GM21576 (cell line): ENCODE measurements around the gene SP4.

ENCODE experiments used
- ATAC-seq: cut with Tn5 transposase; IDR thresholded peaks from one replicate; pipeline ENCODE4 v1.9.1; 2021; ENCODE audit warnings: mild to moderate bottlenecking, moderate library complexity; ENCODE audit not compliant: unreplicated experiment

Gene SP4

DNA sequence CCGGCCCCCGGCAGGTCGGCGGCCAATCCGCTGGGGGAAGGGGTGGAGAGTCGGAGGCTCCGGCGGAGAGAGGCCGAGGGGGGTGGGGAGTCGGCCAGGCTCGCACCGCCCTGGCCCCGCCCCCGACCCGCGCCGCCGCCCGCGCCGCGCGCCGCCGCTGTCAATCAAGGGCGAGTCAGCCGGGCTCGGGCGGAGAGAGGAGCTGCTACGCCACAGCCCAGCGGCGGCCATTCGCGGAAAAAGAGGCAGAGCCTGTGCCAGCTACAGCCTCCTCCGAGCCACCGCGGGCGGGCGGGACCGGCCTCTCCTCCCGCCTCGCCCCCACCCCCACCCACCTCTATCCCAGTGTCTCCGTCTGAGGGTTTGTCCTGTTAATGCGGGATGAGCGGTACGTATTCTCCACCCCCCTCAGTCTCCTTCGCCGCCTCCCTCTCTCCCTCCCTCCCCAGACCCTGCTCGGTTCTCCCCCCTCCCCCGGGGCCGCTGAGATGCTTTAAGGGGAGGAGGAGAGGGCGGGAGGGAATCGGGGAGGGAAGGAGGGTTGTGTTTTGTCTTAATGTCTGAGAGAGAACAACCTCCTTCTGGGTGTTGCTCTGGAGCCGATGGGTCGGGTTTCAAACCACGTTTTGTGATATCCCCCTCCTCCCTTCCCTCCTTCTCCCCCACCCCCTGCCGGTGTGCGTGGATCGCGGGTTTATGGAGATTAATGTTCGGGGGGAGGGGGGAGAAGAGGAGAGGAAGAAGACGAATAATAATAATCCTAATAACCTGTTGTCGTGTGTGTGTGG, at the start of gene SP4:
Gene SP4, plus strand, starts transcription at position 213 of the 788 bp plus-strand sequence. Its CDS starts 169 bp downstream, at position 382.
- peak; percentile 70 for ATAC-seq

DNA sequence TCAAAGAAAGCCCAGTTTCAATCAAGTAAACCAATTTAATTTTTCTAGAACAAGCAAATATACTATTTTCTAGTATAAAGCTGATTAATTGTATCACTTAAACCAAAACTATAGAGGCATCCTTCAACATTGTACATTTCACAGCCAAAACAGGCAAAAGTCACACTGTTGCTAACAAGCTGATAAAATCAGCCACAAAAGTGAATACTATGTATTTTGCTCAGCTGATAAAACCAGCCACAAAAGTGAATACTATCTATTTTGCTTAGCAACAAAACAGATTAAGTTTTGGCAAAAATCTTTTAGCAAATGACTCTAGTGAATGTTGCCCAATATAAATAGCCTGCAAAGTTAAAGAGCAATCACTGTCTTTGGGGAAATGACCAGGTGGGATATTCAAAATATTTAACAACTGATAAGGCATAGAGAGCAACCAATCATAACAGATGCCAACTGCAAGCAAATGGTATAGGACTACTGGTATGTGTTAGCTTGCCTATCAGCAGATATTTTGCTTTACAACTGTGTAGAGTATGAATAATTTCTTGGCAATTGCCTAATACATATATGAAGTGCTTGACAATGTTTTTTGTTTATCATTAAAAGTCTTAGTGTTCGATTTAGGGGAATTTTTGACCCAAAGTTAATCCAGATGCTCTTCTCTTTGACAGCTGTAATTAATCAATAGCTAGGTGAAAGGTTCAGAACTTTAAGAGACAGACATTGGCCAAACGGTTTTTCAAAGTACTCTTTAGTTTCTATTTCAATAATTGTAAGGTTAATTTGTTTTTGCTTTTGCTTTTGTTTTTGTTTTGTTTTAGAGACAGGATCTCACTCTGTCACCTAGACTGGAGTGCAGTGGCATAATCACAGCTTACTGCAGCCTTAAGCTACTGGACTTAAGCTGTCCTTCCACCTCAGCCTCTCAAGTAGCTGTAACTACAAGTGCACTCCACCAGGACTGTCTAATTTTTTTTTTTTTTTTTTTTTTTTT, 44.4 kb upstream of the SP4 start:
- peak; percentile 84 for ATAC-seq

DNA sequence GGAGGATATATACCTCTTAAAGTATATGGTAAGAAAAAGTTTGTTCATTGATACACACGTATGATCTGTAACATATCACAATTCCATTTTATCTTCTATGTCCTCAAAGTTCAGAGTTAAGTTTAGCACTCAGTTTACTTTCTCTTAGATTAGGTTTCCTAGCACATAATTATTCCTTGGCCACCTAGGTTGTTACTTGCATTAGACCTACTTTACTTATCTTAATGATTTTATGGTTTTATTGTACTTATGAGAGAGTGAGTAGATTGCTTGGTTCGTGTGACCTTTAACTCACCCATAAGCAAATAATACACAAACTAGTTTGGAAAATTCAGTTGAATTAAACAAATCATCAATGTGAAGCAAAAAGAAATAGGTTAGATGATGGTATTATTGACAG, 33.9 kb upstream of the SP4 start:
- ATAC-seq = no peak

DNA sequence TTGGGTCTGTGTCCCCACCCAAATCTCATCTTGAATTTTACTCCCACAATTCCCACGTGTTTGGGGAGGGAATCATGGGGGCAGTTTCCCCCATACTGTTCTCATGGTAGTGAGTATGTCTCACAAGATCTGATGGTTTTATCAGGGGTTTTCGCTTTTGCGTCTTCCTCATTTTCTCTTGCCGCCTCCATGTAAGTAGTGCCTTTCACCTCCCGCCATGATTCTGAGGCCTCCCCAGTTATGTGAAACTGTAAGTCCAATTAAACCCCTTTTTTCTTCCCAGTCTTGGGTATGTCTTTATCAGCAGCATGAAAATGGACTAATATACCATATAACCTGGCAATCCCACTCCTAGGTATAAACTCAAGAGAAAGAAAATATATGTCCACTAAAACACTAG, 25.9 kb upstream of the SP4 start:
- no peak for ATAC-seq

DNA sequence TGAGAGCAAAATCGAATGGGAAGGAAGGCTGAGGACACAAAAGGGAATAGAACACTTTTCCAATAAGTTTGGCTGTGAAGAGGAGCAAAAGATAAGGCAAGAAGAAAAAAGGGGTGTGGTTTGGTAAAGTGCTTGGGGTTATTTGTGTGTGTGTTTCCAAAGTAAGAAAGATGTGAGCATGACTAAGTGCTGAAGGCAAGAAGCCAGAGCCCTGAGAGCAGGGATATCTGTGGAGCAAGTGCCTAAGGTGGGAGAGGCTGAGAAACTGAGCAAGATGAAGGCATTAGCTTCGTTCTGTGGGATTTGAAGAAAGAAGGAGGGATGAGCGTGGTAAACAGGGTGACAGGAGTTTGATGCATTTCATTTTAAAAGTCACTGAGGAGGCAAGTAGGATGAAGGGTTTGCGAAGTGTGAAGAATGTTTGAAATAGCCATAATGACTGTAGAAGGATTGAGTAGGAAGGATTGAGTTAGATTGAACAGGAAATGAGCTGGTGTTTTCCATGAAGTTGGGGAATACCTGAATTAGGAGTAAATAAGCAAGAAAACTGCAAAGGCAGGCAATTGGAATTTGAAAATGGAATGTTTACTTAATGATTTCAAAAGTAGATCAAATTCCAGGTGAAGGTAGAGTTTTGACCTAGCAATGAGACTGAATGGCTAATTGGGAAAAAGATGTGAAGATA, 19.9 kb upstream of the SP4 start:
- ATAC-seq = no peak

DNA sequence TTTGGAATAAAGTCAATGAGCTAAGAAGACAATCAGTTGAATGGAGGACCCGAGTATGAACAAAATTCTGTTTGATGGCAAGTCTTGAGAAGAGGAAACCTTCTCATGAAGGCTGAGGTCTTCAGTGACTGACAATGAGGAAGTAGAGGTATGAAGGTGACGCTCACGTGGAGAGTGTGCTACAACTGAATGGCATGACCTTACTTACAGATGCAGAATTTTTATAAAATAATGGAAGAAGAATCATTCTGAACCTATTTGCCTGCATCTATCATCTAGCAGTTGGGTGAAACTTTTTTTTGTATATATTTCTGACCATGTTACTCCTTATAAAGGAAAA, 19.4 kb upstream of the SP4 start:
- ATAC-seq = no peak

DNA sequence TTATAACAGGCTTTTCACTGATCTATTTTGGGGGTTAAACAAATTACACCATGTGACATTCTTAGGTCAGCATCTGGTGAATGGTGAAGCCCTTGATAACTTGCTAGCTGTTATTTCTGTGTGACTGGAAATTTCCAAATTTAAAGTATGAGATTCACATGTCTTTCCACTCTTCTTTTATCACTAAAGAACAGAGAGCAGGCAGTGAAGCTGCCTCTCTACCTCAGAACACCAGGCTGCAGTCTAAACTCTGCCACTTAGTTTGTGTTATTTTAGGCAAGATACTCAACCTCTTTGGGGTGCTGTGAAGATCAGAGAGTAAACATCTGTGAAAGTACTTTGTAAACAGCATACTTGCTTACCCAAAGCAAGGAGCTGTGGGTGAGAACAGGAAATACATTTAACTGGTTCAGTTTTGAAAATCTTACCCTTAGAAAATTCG, 15.5 kb upstream of the SP4 start:
- peak; percentile 83 for ATAC-seq

DNA sequence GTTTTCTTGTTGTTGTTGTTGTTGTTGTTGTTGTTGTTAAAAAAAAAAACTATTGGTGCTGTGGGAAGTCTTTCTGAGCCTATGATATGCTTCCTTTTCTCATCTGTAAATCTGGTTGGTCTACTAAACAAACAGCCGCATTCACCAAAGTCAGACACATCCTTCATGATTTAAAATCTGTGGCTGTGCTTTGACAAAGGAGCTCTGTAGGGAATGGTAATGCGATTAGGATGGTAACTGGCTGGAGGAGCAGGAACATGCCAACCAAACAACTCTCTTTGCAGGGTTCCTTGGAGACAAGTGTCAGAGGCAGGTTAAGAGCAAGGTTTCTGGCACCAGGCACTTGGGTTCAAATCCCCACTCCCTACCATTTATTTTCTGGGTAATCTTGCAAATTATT, 14.9 kb upstream of the SP4 start:
- no peak for ATAC-seq

DNA sequence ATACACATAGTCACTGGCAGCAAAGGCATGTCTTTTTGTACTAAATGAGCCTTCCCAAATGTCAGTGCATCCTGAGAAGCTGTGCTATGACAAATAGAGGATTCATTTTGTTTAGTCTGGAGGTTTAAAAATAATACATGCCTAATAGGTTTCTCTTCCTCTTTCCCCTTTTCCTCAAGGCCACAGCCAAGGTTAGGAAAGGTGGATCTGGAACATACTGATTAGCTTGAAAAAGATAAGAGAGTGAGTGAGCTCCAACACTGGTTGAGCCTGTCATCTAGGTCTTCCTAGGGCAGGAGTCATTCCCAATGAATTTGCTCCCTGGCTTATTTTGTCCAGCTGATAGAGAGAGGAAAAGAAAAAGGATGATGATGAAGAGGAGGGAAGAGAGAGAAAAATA, 14.4 kb upstream of the SP4 start:
- no peak for ATAC-seq

DNA sequence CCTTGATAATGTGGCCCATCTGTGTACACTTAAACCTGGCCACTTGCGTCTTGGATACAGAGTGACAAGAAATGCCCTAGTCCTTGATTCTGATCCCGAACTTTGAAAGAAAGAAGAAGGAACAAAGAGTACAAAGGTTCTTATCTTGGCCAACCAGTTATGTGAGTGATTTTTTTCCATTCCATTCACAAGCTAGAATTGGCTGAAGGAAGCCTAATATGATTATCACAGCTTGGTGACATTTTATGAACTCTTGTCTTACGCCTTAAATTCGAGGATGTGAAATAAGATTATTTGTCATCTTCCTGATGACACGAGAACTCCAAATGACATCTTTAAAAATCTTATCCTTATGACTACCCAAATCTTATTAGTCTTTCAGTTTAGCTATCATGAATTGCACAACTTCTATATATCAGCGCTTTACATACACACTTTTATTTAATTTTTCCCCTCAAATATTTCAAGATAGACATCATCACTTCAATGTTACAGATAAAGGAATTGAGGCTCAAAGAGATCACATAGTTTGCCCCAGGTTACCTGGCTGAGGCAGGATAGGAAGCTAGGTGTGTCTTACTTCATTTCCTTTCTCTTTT, 13.0 kb upstream of the SP4 start:
- ATAC-seq = no peak

DNA sequence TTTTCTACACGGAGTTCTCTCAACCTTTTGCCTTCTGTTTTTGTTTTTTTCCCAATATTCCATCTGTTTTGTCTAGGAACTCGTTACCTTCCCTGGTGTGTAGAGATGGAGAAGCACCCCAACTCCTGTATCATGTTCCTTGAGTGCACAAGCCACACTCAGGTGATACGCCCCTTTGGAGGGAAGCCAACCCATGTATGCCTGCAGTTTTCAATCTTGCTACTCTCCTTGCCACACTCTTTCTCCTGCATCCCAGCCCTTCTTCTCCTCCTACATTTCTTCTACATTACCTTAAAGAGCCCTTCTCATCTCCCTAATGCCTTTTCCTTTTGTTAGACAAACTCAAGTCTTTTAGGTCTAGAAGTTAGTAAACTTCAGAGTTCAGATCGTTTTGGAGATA, 10.2 kb upstream of the SP4 start:
- no peak for ATAC-seq

DNA sequence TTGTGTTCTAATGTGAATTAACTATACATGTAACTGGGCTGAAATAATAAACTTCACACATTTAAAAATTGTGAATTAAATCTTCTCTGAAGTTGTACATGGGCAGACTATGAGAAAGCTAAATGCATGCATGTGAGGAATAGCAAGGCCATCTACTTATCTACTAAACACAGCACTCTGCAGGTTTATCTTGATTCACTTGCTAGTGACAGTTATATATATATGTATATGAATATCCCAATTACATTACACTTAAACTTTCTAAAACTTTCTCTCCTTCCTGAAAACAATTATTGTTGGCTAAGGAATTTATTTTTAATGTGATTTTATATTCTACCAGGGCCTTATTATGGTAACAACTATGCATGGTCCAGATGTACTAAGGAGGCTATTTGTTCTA, 5.1 kb upstream of the SP4 start:
- no peak for ATAC-seq

DNA sequence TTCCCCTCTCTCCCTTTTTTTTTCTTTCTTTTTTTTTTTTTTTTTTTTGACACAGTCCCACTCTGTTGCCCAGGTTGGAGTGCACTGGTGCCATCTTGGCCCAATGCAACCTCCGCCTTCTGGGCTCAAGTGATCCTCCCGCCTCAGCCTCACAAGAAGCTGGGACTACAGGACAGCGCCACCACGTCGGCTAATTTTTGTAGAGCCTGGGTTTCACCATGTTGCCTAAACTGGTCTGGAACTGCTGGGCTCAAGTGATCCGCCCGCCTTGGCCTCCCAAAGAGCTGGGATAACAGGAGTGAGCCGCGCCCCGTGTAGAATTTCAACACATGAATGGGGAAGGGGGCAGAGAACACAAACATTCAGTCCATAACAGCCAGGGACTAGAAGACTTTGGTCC, 2.6 kb upstream of the SP4 start:
- no peak for ATAC-seq

DNA sequence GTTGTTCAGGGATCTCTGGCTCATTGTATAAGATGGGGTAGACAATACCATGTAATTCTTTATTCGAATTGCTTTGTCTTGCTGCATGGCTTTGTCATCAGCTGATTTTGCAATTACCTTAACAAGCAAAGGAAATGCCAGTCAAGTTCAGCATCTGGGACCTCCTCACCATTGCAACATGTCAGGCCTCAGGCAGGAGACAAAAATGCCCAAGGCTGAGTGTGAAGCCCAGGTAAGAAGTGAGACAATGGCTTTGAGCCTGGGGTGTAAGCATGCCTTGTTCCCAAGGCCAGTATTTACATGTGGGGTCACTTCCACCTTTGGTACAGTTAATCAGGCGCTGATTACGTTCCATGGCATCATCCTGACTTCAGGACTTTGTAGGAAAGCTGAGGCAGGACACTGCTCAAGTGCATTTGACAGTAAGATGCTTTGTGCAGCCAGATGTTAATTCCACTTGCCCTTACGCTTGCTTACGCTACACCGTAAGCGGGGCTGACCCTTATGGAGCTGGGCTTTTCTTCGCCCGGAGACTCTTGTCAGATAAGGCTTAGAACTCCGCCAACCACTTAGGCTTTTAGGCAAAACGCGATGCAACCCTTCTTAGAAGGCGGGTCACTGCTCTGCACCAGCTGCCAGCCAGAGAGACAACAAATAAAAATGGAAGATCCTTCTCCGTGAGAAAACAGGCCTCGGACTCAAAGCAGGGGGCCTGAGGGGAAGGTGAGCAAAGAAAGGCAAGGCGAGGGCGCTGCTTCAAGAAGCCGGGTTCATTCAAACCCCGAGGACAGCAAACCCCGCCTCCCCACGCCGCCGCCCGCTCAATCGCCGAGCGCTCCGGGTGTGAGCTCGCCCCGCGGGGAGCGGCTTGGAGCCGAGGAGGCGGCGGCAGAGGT, 1.3 kb upstream of the SP4 start:
- no peak for ATAC-seq

DNA sequence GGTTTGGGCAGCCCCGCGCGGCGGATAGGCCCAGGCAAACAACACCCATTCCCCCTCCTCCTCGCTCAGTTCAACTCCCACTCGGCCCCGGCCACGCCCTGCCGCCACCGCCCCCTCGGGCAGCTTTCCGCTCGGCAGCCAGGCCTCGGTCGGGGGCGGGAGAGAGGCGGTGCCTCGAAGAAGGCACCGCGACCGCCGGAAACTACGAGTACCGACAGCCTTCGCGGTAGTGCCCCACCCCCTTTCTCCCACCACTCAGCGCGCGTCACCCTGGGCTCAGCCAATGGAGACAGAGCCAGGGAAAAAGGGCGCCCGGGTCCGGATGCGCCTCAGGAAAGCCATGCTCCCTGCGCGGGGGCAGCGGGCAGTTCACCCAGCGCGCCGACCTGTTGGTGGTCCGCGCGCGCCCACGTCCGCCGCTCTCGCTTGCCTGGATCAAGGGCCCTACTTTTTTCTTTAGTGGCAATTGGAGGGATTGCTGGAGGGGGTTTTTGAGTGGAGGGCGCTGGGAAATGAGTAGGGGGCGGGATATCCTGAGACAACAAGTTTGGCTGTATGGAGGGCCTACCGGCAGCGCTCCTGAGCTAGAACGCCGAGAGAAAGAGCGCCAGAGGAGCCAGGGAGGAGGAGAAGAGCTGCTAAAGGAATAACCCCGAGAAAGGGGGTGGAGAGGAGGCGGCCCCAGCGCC, 557 bp upstream of the SP4 start:
- peak; percentile 76 for ATAC-seq

DNA sequence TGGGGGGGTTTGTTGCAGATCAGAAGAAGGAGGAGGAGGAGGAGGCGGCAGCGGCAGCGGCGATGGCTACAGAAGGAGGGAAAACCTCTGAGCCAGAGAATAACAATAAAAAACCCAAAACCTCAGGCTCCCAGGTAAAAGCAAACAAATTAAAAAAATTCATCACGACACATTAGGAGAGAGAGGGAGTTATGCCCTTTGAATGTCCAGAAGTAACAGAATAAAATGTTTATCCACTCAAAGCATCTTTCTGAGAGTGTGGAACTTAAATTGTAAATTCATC, 717 bp downstream of the SP4 start:
- ATAC-seq = no peak

DNA sequence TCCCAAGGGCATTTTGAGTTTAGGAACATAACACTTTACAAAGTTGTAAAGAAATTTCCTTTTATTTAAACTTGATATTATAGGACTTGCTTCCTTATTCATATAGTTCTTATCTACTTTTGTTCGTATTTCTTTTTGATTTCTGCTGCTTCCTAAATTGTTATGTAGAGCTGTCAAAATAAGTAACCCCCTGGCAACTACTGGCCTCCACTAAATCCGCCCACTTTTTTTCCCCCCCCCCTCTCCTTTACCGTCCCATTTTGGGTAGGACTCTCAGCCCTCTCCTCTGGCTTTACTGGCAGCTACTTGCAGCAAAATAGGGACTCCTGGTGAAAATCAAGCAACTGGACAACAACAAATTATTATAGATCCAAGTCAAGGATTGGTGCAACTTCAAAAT, 1.1 kb downstream of the SP4 start:
- ATAC-seq = no peak

DNA sequence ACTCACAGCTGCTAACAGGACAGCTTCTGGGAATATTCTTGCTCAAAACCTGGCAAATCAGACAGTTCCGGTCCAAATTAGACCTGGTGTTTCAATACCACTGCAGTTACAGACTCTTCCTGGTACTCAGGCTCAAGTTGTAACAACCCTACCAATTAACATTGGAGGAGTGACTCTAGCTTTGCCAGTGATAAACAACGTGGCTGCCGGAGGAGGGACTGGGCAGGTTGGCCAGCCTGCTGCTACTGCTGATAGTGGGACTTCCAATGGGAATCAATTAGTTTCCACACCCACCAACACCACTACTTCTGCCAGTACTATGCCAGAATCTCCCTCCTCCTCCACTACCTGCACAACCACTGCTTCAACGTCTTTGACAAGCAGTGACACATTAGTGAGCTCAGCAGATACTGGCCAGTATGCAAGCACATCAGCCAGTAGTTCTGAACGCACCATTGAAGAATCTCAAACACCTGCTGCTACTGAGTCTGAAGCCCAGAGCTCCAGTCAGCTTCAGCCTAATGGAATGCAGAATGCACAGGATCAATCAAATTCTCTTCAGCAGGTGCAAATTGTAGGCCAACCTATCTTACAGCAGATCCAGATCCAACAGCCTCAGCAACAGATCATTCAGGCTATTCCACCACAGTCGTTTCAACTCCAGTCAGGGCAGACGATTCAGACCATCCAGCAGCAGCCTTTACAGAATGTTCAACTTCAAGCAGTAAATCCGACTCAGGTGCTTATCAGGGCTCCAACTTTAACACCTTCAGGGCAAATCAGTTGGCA, 2.1 kb downstream of the SP4 start:
- ATAC-seq = no peak

DNA sequence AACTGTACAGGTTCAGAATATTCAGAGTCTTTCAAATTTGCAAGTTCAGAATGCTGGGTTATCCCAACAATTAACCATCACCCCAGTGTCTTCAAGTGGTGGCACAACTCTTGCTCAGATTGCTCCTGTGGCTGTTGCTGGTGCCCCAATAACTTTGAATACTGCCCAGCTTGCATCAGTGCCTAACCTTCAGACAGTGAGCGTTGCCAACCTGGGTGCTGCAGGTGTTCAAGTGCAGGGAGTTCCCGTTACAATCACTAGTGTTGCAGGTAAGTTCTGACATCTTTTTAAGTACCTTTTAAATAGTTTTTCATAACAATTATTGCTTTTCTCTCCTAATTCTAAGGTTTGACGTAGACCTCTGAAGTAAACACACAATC, 2.7 kb downstream of the SP4 start:
- no peak for ATAC-seq
